ENCODE data around the gene PLXNC1.

PLXNC1 gene

GRCh38 chr12:94264736-94265485 lies 116.5 kb downstream of the PLXNC1 start:
- no peak for DNase-seq (ENCODE audit: low read depth, low spot score)

- no peak for DNase-seq (ENCODE audit: low read depth, low spot score)
Measured at GRCh38 chr12:94265539-94265938, 117.2 kb downstream of the PLXNC1 start.

GRCh38 chr12:94265966-94266745 lies 117.8 kb downstream of the PLXNC1 start:
- DNase-seq (ENCODE audit: low read depth, low spot score): no peak

GRCh38 chr12:94266796-94267536 lies 118.6 kb downstream of the PLXNC1 start:
- no peak for DNase-seq (ENCODE audit: low read depth, low spot score)

GRCh38 chr12:94267537-94267872 lies 119.1 kb downstream of the PLXNC1 start:
- no peak for DNase-seq (ENCODE audit: low read depth, low spot score)

- DNase-seq (ENCODE audit: low read depth, low spot score): no peak
Measured at GRCh38 chr12:94267921-94268471, 119.6 kb downstream of the PLXNC1 start.

GRCh38 chr12:94269316-94269999 lies 121.1 kb downstream of the PLXNC1 start:
- no peak for DNase-seq (ENCODE audit: low read depth, low spot score)

GRCh38 chr12:94271351-94271750 lies 123.0 kb downstream of the PLXNC1 start:
- no peak for DNase-seq (ENCODE audit: low read depth, low spot score)

- no peak for DNase-seq (ENCODE audit: low read depth, low spot score)
Measured at GRCh38 chr12:94272280-94272679, 123.9 kb downstream of the PLXNC1 start.

- no peak for DNase-seq (ENCODE audit: low read depth, low spot score)
Measured at GRCh38 chr12:94273272-94273671, 124.9 kb downstream of the PLXNC1 start.

GRCh38 chr12:94276725-94277124 lies 128.3 kb downstream of the PLXNC1 start:
- no peak for DNase-seq (ENCODE audit: low read depth, low spot score)

- no peak for DNase-seq (ENCODE audit: low read depth, low spot score)
Measured at GRCh38 chr12:94277426-94278000, 129.1 kb downstream of the PLXNC1 start.

GRCh38 chr12:94280063-94280462 lies 131.7 kb downstream of the PLXNC1 start:
- no peak for DNase-seq (ENCODE audit: low read depth, low spot score)

GRCh38 chr12:94282675-94283074 lies 134.3 kb downstream of the PLXNC1 start:
- DNase-seq (ENCODE audit: low read depth, low spot score): no peak

GRCh38 chr12:94284046-94284445 lies 135.7 kb downstream of the PLXNC1 start:
- DNase-seq (ENCODE audit: low read depth, low spot score): no peak

GRCh38 chr12:94284859-94285258 lies 136.5 kb downstream of the PLXNC1 start:
- no peak for DNase-seq (ENCODE audit: low read depth, low spot score)

- no peak for DNase-seq (ENCODE audit: low read depth, low spot score)
Measured at GRCh38 chr12:94285943-94286582, 137.7 kb downstream of the PLXNC1 start.

- DNase-seq (ENCODE audit: low read depth, low spot score): no peak
Measured at GRCh38 chr12:94286583-94287244, 138.3 kb downstream of the PLXNC1 start.

- no peak for DNase-seq (ENCODE audit: low read depth, low spot score)
Measured at GRCh38 chr12:94287245-94287628, 138.9 kb downstream of the PLXNC1 start.

Data from activated CD4-positive, CD25-positive, alpha-beta regulatory T cell treated with anti-CD3 and anti-CD28 coated beads, Interleukin-2, amount 50 U/mL, for 16 hours (primary cell).